DND-41 (cell line): ENCODE results near the gene KCNMA1.

Experiments
- ATAC-seq: fragments of 200-7000 bp; cut with Tn5 transposase; 3 replicates; pipeline ENCODE4 v1.9.1; 2021; ENCODE audit warnings: low read depth; ENCODE audit not compliant: insufficient read depth
- DNase-seq: peaks from one replicate; pipeline ENCODE4 v3.0.0-alpha.2; 2020
- H2AFZ ChIP-seq: 2 replicates; pipeline ENCODE4 v1.6.0; 2012; ENCODE audit warnings: low read depth, low read length
- H3K27ac ChIP-seq: 2 replicates; pipeline ENCODE4 v1.5.1; 2012; ENCODE audit warnings: low read length, inconsistent platforms
- H3K27me3 ChIP-seq: fragments of 200-600 bp; sonication (generic); 2 replicates; pipeline ENCODE4 v1.6.0; 2012; ENCODE audit warnings: low read length, mild to moderate bottlenecking, inconsistent platforms; ENCODE audit not compliant: insufficient read depth, poor library complexity
- H3K36me3 ChIP-seq: 2 replicates; pipeline ENCODE4 v1.5.1; 2012; ENCODE audit warnings: low read length, inconsistent platforms; ENCODE audit not compliant: insufficient read depth
- H3K4me1 ChIP-seq: 2 replicates; pipeline ENCODE4 v1.5.1; 2012; ENCODE audit warnings: mild to moderate bottlenecking, low read length; ENCODE audit not compliant: insufficient read depth
- H3K4me2 ChIP-seq: 2 replicates; pipeline ENCODE4 v1.6.0; 2012; ENCODE audit warnings: mild to moderate bottlenecking, moderate library complexity, low read length, inconsistent platforms; ENCODE audit not compliant: insufficient read depth
- H3K4me3 ChIP-seq, 2 experiments: fragments of 200-600 bp in 1 of 2; shearing (Covaris generic) in 1 of 2; 2 replicates each; pipeline ENCODE4 v1.5.1; 2012 to 2016; ENCODE audit warnings: inconsistent platforms in 2 of 2, low read length in 2 of 2, mild to moderate bottlenecking in 2 of 2, low read depth in 1 of 2, moderate library complexity in 1 of 2
- H3K79me2 ChIP-seq: 2 replicates; pipeline ENCODE4 v1.6.0; 2012; ENCODE audit warnings: low read length, inconsistent platforms; ENCODE audit not compliant: insufficient read depth
- H3K9ac ChIP-seq: 2 replicates; pipeline ENCODE4 v1.6.0; 2012; ENCODE audit warnings: low read depth, mild to moderate bottlenecking, inconsistent platforms, low read length, moderate library complexity
- H3K9me3 ChIP-seq: 2 replicates; pipeline ENCODE4 v1.5.1; 2012; ENCODE audit warnings: low read length, moderate library complexity, mild to moderate bottlenecking, inconsistent platforms; ENCODE audit not compliant: insufficient read depth, severe bottlenecking
- H4K20me1 ChIP-seq: 2 replicates; pipeline ENCODE4 v1.6.0; 2012; ENCODE audit warnings: low read length; ENCODE audit not compliant: insufficient read depth
- EZH2 ChIP-seq: IDR thresholded peaks from 3 replicates; pipeline ENCODE4 v1.6.1; 2012; ENCODE audit warnings: borderline replicate concordance, low read depth, mild to moderate bottlenecking, moderate library complexity, low read length, inconsistent platforms; ENCODE audit not compliant: severe bottlenecking
- TF ChIP-seq, protein P1 (sequence below): IDR thresholded peaks from 2 replicates; pipeline ENCODE4 v1.5.1; 2012; ENCODE audit warnings: borderline replicate concordance, low read length, moderate library complexity, mild to moderate bottlenecking; ENCODE audit not compliant: poor library complexity, severe bottlenecking; ENCODE audit errors: extremely low read depth

KCNMA1 gene

DNA sequence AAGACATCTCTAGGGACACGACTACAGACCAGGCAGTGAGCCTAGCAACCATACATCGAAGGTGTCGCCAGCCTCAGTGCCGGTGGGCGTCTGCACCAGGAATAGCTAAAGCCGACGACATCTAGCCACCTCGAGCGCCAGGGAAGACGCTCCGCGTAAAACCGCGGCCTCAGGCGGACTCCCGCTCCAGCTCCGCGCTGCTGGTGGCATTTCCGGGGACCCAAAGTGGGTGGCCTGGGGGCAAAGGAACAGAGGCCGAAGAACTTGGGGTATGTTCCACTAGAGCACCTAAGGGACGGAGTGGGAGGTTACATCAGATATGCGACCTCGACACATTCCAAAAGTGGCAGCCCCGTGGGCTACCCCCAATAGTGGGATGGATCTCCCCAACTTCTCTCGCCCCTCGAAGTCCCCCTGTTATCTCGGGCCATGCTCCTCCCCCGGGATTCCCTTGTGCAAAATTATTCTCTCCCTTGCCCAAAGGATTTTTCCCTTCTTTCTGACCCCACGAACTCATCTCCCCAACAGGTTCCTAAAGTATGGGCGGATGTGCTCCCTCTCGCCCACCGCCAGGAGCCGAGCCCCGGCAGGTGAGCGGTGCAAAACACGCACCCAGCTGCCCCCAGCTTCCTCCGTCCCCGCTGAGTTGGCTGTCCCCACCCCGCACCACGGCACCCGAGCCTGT, 1.2 kb downstream of the KCNMA1 start:
- TF ChIP-seq EZH2, result no peak
- TF ChIP-seq, protein P1, sequence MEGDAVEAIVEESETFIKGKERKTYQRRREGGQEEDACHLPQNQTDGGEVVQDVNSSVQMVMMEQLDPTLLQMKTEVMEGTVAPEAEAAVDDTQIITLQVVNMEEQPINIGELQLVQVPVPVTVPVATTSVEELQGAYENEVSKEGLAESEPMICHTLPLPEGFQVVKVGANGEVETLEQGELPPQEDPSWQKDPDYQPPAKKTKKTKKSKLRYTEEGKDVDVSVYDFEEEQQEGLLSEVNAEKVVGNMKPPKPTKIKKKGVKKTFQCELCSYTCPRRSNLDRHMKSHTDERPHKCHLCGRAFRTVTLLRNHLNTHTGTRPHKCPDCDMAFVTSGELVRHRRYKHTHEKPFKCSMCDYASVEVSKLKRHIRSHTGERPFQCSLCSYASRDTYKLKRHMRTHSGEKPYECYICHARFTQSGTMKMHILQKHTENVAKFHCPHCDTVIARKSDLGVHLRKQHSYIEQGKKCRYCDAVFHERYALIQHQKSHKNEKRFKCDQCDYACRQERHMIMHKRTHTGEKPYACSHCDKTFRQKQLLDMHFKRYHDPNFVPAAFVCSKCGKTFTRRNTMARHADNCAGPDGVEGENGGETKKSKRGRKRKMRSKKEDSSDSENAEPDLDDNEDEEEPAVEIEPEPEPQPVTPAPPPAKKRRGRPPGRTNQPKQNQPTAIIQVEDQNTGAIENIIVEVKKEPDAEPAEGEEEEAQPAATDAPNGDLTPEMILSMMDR, result no peak
- Histone ChIP-seq H3K36me3 (no peaks in the 10 kb centered on the region), H3K4me3 (no peak overlapping the region), H2AFZ (no peak overlapping the region), H3K9me3 (no peaks in the 10 kb centered on the region), H3K4me1 (no peaks in the 10 kb centered on the region), H4K20me1 (peaks cover 3% of the 10 kb centered on the region; the same call in 1 of the 2 replicates), H3K4me2 (no peak overlapping the region), H3K79me2 (no peaks in the 10 kb centered on the region), H3K27ac (no peak overlapping the region), H3K9ac (no peak overlapping the region), H3K27me3 (peaks cover 3% of the 10 kb centered on the region)
- no peak for DNase-seq
- no peak for ATAC-seq

DNA sequence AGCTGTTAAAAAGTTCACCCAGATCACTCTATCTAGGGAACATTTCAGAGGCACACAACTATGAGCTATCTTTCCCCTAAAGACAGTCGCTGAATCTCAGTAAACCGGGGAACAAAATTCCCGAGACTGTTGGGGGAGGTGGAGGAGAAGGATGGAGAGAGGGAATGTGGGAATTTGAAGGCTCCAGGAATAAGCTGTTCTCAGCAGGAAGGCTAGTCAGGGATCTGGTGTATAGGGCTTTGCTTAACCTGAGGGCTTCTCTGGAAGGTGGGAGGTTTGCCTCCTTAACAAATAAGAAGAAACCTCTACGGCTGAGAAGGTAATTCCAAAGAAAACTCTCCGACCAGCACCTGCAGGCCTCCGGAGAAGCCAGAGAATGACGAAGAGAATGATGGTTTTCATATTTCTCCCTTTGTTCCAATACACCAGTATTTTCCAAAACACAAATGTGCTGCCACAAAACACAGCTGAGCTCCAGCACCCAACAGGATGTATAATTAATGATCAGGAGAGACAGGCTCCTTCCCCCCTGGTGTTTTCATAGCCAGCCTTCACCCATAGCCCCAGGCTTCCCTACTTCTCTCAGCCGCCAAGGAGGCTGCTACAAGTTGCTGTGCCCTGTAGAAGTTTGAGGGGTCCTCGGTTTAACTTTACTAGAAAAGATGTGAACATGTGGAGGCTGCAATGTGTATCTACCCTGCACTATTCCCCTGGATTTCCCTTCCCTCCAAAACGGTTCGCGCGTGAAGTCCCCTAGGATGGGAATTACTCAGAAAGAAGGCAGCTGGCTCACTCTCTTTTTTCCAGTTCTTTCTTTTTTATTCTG, 2.0 kb downstream of the KCNMA1 start:
- TF ChIP-seq, protein P1, result no peak
- no peak for TF ChIP-seq EZH2
- Histone ChIP-seq H3K27ac (no peak overlapping the region), H3K9me3 (no peaks in the 10 kb centered on the region), H2AFZ (no peak overlapping the region), H3K4me1 (no peaks in the 10 kb centered on the region), H3K79me2 (no peaks in the 10 kb centered on the region), H3K9ac (no peak overlapping the region), H3K36me3 (no peaks in the 10 kb centered on the region), H3K4me2 (no peak overlapping the region), H3K4me3 (no peak overlapping the region), H3K27me3 (no peaks in the 10 kb centered on the region), H4K20me1 (peaks cover 3% of the 10 kb centered on the region; the same call in 1 of the 2 replicates)
- no peak for ATAC-seq
- no peak for DNase-seq

DNA sequence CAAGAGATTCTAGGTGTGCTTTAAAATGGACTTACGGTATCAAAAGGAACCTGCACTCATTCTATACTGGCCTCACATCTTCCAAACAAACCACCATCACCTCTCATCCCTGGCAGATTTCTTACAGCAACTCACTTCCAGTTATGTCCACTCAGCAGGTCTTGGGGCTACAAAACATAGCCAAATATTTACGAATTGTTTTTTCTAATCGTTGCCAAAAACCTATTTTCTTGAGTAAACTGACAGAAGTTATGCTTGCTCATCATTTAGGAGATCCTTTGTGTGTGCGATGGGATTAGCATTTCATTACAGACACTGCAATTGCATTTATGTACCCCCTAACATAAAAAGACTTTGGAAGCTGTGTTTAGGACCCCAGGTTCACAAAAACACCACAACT, 2.7 kb downstream of the KCNMA1 start:
- H3K27me3 ChIP-seq, result no peaks in the 10 kb centered on the region
- H3K27ac ChIP-seq, result no peak overlapping the region
- H3K9me3 ChIP-seq, result no peaks in the 10 kb centered on the region
- no peak overlapping the region for H3K4me2 ChIP-seq
- ATAC-seq (no peak), DNase-seq (no peak)
- no peaks in the 10 kb centered on the region for H3K79me2 ChIP-seq
- no peaks in the 10 kb centered on the region for H3K4me1 ChIP-seq
- no peak for TF ChIP-seq EZH2
- TF ChIP-seq, protein P1, result no peak
- H3K4me3 ChIP-seq, result no peak overlapping the region
- H3K9ac ChIP-seq, result no peak overlapping the region
- no peak overlapping the region for H2AFZ ChIP-seq
- no peaks in the 10 kb centered on the region for H3K36me3 ChIP-seq
- peaks cover 3% of the 10 kb centered on the region; the same call in 1 of the 2 replicates for H4K20me1 ChIP-seq
